T-helper 17 cell (primary cell): ENCODE results near the gene NTN1. TPM values are rescaled to one million over a fixed set of nuclear protein-coding genes. Genes with fewer than 3 reads are reported as not detected.

Source experiments
- ATAC-seq: fragments of 150-1000 bp; cut with Tn5 transposase; 2 replicates; pipeline ENCODE4 v1.10.0; 2021; ENCODE audit warnings: mild to moderate bottlenecking, moderate library complexity
- DNase-seq, 3 donors: peaks; one replicate each; pipeline versions ENCODE4 v3.0.0 to v3.0.0-alpha.2; 2020 to 2021
- H3K9me3 ChIP-seq: one replicate; pipeline ENCODE4 v1.7.0; 2013; ENCODE audit warnings: low read length, mild to moderate bottlenecking; ENCODE audit not compliant: control insufficient read depth, poor library complexity, severe bottlenecking
- H3K27ac Mint-ChIP-seq: one replicate; pipeline ENCODE4 v1.8.0; 2022; ENCODE audit warnings: mild to moderate bottlenecking, moderate library complexity, mixed read lengths
- H3K27me3 Mint-ChIP-seq: one replicate; pipeline ENCODE4 v1.8.0; 2022; ENCODE audit warnings: mixed read lengths
- H3K36me3 Mint-ChIP-seq: one replicate; pipeline ENCODE4 v1.8.0; 2022; ENCODE audit warnings: low read depth, mixed read lengths
- H3K4me1 Mint-ChIP-seq: one replicate; pipeline ENCODE4 v1.8.0; 2022; ENCODE audit warnings: mild to moderate bottlenecking, mixed read lengths
- H3K4me3 Mint-ChIP-seq: one replicate; pipeline ENCODE4 v1.8.0; 2022; ENCODE audit warnings: mild to moderate bottlenecking, moderate library complexity, mixed read lengths
- total RNA-seq, 4 donors: library from RNA in 2 of 4; stranded (reverse) in 2 of 4; gene quantifications; one replicate each; pipeline ENCODE4 v1.2.3 and lab custom pipeline; 2022 to 2026

Gene NTN1
- total RNA-seq, 2 donors from 2014 or later = 0.12 to 0.16 TPM

GRCh38 chr17:9203771-9204425, 182.6 kb downstream of the NTN1 start:
- H3K27ac Mint-ChIP-seq = no peak overlapping the region

GRCh38 chr17:9204637-9205329, 183.5 kb downstream of the NTN1 start:
- Mint-ChIP-seq H3K4me1 (peaks cover 9% of the 10 kb centered on the region), H3K36me3 (no peaks in the 10 kb centered on the region), H3K4me3 (no peak overlapping the region), H3K27me3 (peaks cover 18% of the 10 kb centered on the region), H3K27ac (peak overlapping the region; percentile 14)
- ATAC-seq = no peak
- no peak for DNase-seq
- H3K9me3 ChIP-seq = no peaks in the 10 kb centered on the region

More at GRCh38 chr17:9203771-9204425, 182.6 kb downstream of the NTN1 start:
- no peak for DNase-seq
- ATAC-seq = no peak
- H3K27me3 Mint-ChIP-seq = peaks cover 18% of the 10 kb centered on the region
- no peak overlapping the region for H3K4me3 Mint-ChIP-seq
- H3K9me3 ChIP-seq = no peaks in the 10 kb centered on the region
- peaks cover 9% of the 10 kb centered on the region for H3K4me1 Mint-ChIP-seq
- no peaks in the 10 kb centered on the region for H3K36me3 Mint-ChIP-seq

GRCh38 chr17:9205520-9206409, 184.5 kb downstream of the NTN1 start:
- H3K36me3 Mint-ChIP-seq = no peaks in the 10 kb centered on the region
- H3K27me3 Mint-ChIP-seq = peaks cover 15% of the 10 kb centered on the region
- ATAC-seq = no peak
- H3K4me3 Mint-ChIP-seq = no peak overlapping the region
- H3K27ac Mint-ChIP-seq = peak overlapping the region; percentile 14
- DNase-seq = no peak
- H3K4me1 Mint-ChIP-seq = peaks cover 10% of the 10 kb centered on the region
- no peaks in the 10 kb centered on the region for H3K9me3 ChIP-seq

- no peak for DNase-seq
- no peaks in the 10 kb centered on the region for H3K36me3 Mint-ChIP-seq
- peaks cover 10% of the 10 kb centered on the region for H3K27me3 Mint-ChIP-seq
- no peak overlapping the region for H3K4me3 Mint-ChIP-seq
- ATAC-seq = no peak
- H3K4me1 Mint-ChIP-seq = peaks cover 12% of the 10 kb centered on the region
- H3K9me3 ChIP-seq = no peaks in the 10 kb centered on the region
- no peak overlapping the region for H3K27ac Mint-ChIP-seq
These were observed 185.0 kb downstream of the NTN1 start for GRCh38 chr17:9206410-9206703.

GRCh38 chr17:9206741-9207332, 185.5 kb downstream of the NTN1 start:
- no peak for ATAC-seq
- Mint-ChIP-seq H3K27me3 (peaks cover 7% of the 10 kb centered on the region), H3K36me3 (no peaks in the 10 kb centered on the region), H3K4me3 (peak overlapping the region; percentile 31), H3K4me1 (peaks cover 15% of the 10 kb centered on the region), H3K27ac (no peak overlapping the region)
- DNase-seq = no peak
- no peaks in the 10 kb centered on the region for H3K9me3 ChIP-seq

- H3K36me3 Mint-ChIP-seq = no peaks in the 10 kb centered on the region
- no peak overlapping the region for H3K4me3 Mint-ChIP-seq
- DNase-seq (no peak), ATAC-seq (no peak)
- peaks cover 7% of the 10 kb centered on the region for H3K27me3 Mint-ChIP-seq
- no peaks in the 10 kb centered on the region for H3K9me3 ChIP-seq
- H3K4me1 Mint-ChIP-seq = peaks cover 15% of the 10 kb centered on the region
- no peak overlapping the region for H3K27ac Mint-ChIP-seq
These were observed 187.2 kb downstream of the NTN1 start for GRCh38 chr17:9208381-9209105.

- no peaks in the 10 kb centered on the region for H3K36me3 Mint-ChIP-seq
- no peak for ATAC-seq
- H3K27me3 Mint-ChIP-seq = peaks cover 7% of the 10 kb centered on the region
- H3K4me3 Mint-ChIP-seq = no peak overlapping the region
- no peaks in the 10 kb centered on the region for H3K9me3 ChIP-seq
- DNase-seq = no peak
- peaks cover 8% of the 10 kb centered on the region for H3K4me1 Mint-ChIP-seq
- H3K27ac Mint-ChIP-seq = no peak overlapping the region
These were observed 188.0 kb downstream of the NTN1 start for GRCh38 chr17:9209347-9209746.

GRCh38 chr17:9209781-9210370, 188.6 kb downstream of the NTN1 start:
- H3K9me3 ChIP-seq = no peaks in the 10 kb centered on the region
- peaks cover 7% of the 10 kb centered on the region for H3K27me3 Mint-ChIP-seq
- H3K4me1 Mint-ChIP-seq = peaks cover 8% of the 10 kb centered on the region
- DNase-seq (no peak), ATAC-seq (no peak)
- H3K27ac Mint-ChIP-seq = no peak overlapping the region
- no peaks in the 10 kb centered on the region for H3K36me3 Mint-ChIP-seq
- no peak overlapping the region for H3K4me3 Mint-ChIP-seq

GRCh38 chr17:9211133-9211765, 189.9 kb downstream of the NTN1 start:
- Mint-ChIP-seq H3K27ac (no peak overlapping the region), H3K4me3 (no peak overlapping the region), H3K4me1 (peaks cover 8% of the 10 kb centered on the region), H3K36me3 (no peaks in the 10 kb centered on the region), H3K27me3 (peaks cover 7% of the 10 kb centered on the region)
- no peak for DNase-seq
- no peak for ATAC-seq
- H3K9me3 ChIP-seq = peaks cover 3% of the 10 kb centered on the region

GRCh38 chr17:9212376-9213302, 191.3 kb downstream of the NTN1 start:
- DNase-seq (no peak), ATAC-seq (no peak)
- peaks cover 3% of the 10 kb centered on the region for H3K9me3 ChIP-seq
- Mint-ChIP-seq H3K4me3 (no peak overlapping the region), H3K4me1 (peaks cover 8% of the 10 kb centered on the region), H3K27ac (no peak overlapping the region), H3K27me3 (no peaks in the 10 kb centered on the region), H3K36me3 (no peaks in the 10 kb centered on the region)

- ATAC-seq (no peak), DNase-seq (no peak)
- Mint-ChIP-seq H3K4me3 (no peak overlapping the region), H3K27me3 (no peaks in the 10 kb centered on the region), H3K27ac (no peak overlapping the region), H3K36me3 (no peaks in the 10 kb centered on the region), H3K4me1 (peaks cover 8% of the 10 kb centered on the region)
- H3K9me3 ChIP-seq = peaks cover 3% of the 10 kb centered on the region
These were observed 192.0 kb downstream of the NTN1 start for GRCh38 chr17:9213303-9213640.
